Gastroesophageal sphincter (tissue), 4 donors: ENCODE measurements around the gene LDLRAD4. TPM values are rescaled to one million over a fixed set of nuclear protein-coding genes. Genes with fewer than 3 reads are reported as not detected.

Experiments used
- ATAC-seq: fragments of 150-250 bp; one replicate; pipeline ENCODE4 v1.9.1; 2016; ENCODE audit warnings: mild to moderate bottlenecking, moderate library complexity
- H3K27ac ChIP-seq, 4 donors: fragments of 200-600 bp; sonication (generic) in 3 of 4; 1 replicate in 3 of 4; 2 replicates in 1 of 4; pipeline ENCODE4 v1.5.1; 2016 to 2019
- H3K27me3 ChIP-seq: fragments of 200-600 bp; sonication (generic); one replicate; pipeline ENCODE4 v1.5.1; 2019
- H3K36me3 ChIP-seq, 2 donors: fragments of 200-600 bp; sonication (generic); one replicate each; pipeline ENCODE4 v1.5.1; 2019; ENCODE audit warnings: control low read depth in 1 of 2
- H3K4me1 ChIP-seq, 3 donors: fragments of 200-600 bp; sonication (generic); 1 replicate in 2 of 3; 2 replicates in 1 of 3; pipeline ENCODE4 v1.5.1; 2016 to 2019; ENCODE audit warnings: control low read depth in 2 of 3
- H3K4me3 ChIP-seq, 2 donors: fragments of 200-600 bp; sonication (generic); one replicate each; pipeline ENCODE4 v1.5.1; 2019; ENCODE audit warnings: mild to moderate bottlenecking in 1 of 2, moderate library complexity in 1 of 2
- H3K9me3 ChIP-seq, 3 donors: fragments of 200-600 bp; sonication (generic); one replicate each; pipeline ENCODE4 v1.5.1; 2017 to 2019; ENCODE audit warnings: control low read depth in 2 of 3
- EP300 ChIP-seq: sonication (generic); formaldehyde crosslinking; IDR thresholded peaks from one replicate; pipeline ENCODE4 v1.6.1; 2017; ENCODE audit warnings: antibody characterized with exemption, mild to moderate bottlenecking
- POLR2A ChIP-seq, 2 donors: fragments of 450-650 bp; IDR thresholded peaks; one replicate each; pipeline ENCODE4 v1.6.1; 2017; ENCODE audit warnings: antibody characterized with exemption in 2 of 2, mild to moderate bottlenecking in 2 of 2, moderate library complexity in 1 of 2
- POLR2AphosphoS5 ChIP-seq: sonication (generic); formaldehyde crosslinking; IDR thresholded peaks from one replicate; pipeline ENCODE4 v1.6.1; 2017; ENCODE audit warnings: antibody characterized with exemption
- WGBS, 2 donors: methylation state at CpG; one replicate each; pipeline ENCODE4 v1.1.5; 2018; ENCODE audit warnings: low coverage in 1 of 2; 5-methylcytosine and 5-hydroxymethylcytosine counted together
- total RNA-seq, 4 donors: library from RNA; depleted of rRNA; stranded (reverse); fragments of >200 nt; gene quantifications; one replicate each; pipeline ENCODE4 v1.1.0, GENCODE V29; 2016
- TF ChIP-seq, protein P1 (sequence below), 4 experiments: fragments of 200-600 bp in 2 of 4; fragments of 450-650 bp in 2 of 4; sonication (generic) in 1 of 4; IDR thresholded peaks; one replicate each; pipeline ENCODE4 v1.5.1; 2017 to 2019; ENCODE audit warnings: antibody characterized with exemption in 4 of 4, mild to moderate bottlenecking in 2 of 4, moderate library complexity in 2 of 4

Gene LDLRAD4
- total RNA-seq, 4 donors from 2014 or later: 28.1 to 85.9 (median 55.2) TPM

DNA sequence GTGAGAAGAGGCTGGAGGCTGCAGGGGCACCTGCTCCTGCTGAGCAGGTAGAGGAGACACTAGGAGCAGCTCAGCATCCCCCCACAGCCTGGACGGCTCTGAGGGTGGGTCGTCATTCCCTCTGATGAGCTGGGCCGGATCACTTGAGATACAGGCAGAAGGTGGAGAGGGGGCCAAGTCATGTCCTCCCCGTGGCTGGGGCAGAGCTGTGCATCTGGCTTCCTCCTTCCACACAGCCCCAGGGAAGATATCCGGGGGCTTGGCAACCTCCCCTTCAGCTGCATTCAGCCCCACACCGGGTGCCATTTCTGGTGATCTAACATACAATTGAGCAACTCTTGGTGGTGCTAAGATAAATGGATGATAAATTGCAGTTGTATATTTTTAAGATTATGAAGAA, 236.9 kb downstream of the LDLRAD4 start:
- 83% methylated on average over 2 of the region's 6 CpGs; no CpG with 5 or more reads in 1 of the 2 donors for WGBS, 2 donors
- no peak overlapping the region for H3K27ac ChIP-seq
- no peaks in the 10 kb centered on the region for H3K27me3 ChIP-seq
- peaks cover 0 to 28% (median 7%) of the 10 kb centered on the region in 3 donors for H3K4me1 ChIP-seq
- H3K9me3 ChIP-seq: peaks cover 0 to 6% (median 2%) of the 10 kb centered on the region in 3 donors
- TF ChIP-seq, protein P1, sequence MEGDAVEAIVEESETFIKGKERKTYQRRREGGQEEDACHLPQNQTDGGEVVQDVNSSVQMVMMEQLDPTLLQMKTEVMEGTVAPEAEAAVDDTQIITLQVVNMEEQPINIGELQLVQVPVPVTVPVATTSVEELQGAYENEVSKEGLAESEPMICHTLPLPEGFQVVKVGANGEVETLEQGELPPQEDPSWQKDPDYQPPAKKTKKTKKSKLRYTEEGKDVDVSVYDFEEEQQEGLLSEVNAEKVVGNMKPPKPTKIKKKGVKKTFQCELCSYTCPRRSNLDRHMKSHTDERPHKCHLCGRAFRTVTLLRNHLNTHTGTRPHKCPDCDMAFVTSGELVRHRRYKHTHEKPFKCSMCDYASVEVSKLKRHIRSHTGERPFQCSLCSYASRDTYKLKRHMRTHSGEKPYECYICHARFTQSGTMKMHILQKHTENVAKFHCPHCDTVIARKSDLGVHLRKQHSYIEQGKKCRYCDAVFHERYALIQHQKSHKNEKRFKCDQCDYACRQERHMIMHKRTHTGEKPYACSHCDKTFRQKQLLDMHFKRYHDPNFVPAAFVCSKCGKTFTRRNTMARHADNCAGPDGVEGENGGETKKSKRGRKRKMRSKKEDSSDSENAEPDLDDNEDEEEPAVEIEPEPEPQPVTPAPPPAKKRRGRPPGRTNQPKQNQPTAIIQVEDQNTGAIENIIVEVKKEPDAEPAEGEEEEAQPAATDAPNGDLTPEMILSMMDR (IDR thresholded peaks at IDR 0.05): no peak
- TF ChIP-seq POLR2AphosphoS5 (no peak), EP300 (no peak), POLR2A (IDR thresholded peaks at IDR 0.05) (no peak)
- H3K4me3 ChIP-seq: no peak overlapping the region
- H3K36me3 ChIP-seq: no peaks in the 10 kb centered on the region
- ATAC-seq: no peak

DNA sequence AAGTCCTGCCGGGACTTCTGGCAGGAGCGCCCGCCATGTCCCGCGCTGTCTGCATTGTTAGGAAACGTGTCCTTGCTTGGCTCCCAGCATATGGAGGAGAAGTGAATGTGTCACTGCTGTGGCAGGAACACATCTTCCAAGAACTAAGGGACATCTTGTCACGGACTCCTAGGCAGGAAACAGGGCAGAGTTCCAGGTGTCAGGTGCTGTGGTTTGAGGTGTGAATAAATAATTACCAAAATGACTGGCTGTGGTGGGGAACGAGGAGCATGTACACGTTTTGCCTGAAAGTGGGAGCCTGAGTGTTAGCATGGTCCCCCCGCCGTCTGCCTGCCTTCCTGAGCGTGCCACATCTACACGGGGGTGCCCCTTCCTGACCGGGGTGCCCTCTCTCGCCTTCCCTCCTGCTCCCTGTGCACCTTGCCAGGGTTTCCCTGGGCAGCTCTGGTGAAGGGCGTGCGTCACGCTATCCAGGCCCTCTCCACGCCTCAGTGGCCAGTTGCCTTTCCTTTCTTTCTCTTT, 237.5 kb downstream of the LDLRAD4 start:
- H3K36me3 ChIP-seq: no peaks in the 10 kb centered on the region
- H3K27ac ChIP-seq: no peak overlapping the region
- H3K27me3 ChIP-seq: no peaks in the 10 kb centered on the region
- WGBS, 2 donors: 88 to 89% methylated on average over 17 to 19 of the region's 19 CpGs
- no peak for ATAC-seq
- no peak overlapping the region for H3K4me3 ChIP-seq
- peaks cover 0 to 26% (median 7%) of the 10 kb centered on the region in 3 donors for H3K4me1 ChIP-seq
- TF ChIP-seq POLR2AphosphoS5: no peak
- TF ChIP-seq, protein P1 (IDR thresholded peaks at IDR 0.05): no peak
- peaks cover 0 to 6% (median 2%) of the 10 kb centered on the region in 3 donors for H3K9me3 ChIP-seq

DNA sequence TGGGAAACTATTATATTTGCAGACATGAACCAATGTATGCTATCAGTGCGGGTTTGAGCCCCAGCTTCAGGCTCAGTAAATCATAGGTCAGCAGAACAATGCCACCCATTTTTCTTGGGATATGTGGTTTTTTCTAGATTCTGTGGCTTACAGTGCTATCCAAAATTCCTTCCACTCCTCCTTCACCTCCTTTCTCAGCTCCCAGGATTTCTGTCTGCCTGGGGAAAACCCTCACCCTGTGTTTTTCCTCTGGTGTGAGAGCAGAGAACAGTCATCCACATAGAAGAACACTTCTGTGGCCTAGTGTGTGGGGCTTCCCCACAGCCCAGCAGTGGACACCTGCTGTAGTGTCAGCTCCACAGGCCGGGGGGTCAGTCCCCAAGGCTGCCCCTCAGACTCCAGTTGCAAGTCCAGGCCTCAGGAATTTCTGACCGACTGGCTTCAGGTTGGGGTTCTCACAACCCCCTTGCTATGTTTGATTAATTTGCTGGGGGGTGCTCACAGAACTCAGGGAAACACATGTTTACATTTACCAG, 238.2 kb downstream of the LDLRAD4 start:
- Histone ChIP-seq H3K4me3 (no peak overlapping the region), H3K36me3 (no peaks in the 10 kb centered on the region), H3K27ac (no peak overlapping the region), H3K4me1 (peaks cover 0 to 21% (median 7%) of the 10 kb centered on the region in 3 donors), H3K9me3 (peaks cover 0 to 6% (median 2%) of the 10 kb centered on the region in 3 donors), H3K27me3 (no peaks in the 10 kb centered on the region)
- no peak for ATAC-seq
- TF ChIP-seq, protein P1 (IDR thresholded peaks at IDR 0.05): no peak
- TF ChIP-seq EP300 (no peak), POLR2A (IDR thresholded peaks at IDR 0.05) (no peak), POLR2AphosphoS5 (no peak)
- WGBS, 2 donors: 80 to 100% methylated on average over 1 of the region's 3 CpGs

DNA sequence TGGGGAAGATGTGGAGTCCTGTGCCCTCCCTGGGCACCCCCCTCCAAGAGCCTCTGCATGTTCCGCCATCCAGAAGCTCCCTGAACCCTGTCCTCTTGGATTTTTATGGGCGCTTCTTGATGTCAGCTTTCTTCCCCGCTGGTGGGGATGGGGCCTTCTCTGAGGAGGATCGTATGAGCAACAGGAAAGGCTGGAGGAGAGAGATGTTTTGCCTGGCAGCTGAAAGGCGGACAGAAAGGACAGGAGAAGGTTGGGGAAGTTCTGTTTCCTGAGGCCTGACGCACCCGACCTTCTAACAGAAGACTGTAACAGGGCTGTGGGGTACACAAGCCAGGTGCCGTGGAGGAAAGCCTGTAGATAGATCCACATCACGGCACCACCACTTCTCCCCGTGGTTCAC, 238.8 kb downstream of the LDLRAD4 start:
- Histone ChIP-seq H3K36me3 (no peaks in the 10 kb centered on the region), H3K27ac (no peak overlapping the region), H3K4me1 (peaks cover 0 to 15% (median 3%) of the 10 kb centered on the region in 3 donors), H3K27me3 (no peaks in the 10 kb centered on the region), H3K9me3 (peaks cover 0 to 6% (median 2%) of the 10 kb centered on the region in 3 donors), H3K4me3 (no peak overlapping the region)
- TF ChIP-seq POLR2AphosphoS5 (no peak), POLR2A (IDR thresholded peaks at IDR 0.05) (no peak), EP300 (no peak)
- TF ChIP-seq, protein P1 (IDR thresholded peaks at IDR 0.05): no peak
- no CpG with 5 or more reads among the region's 10 CpGs for WGBS, 2 donors
- no peak for ATAC-seq

DNA sequence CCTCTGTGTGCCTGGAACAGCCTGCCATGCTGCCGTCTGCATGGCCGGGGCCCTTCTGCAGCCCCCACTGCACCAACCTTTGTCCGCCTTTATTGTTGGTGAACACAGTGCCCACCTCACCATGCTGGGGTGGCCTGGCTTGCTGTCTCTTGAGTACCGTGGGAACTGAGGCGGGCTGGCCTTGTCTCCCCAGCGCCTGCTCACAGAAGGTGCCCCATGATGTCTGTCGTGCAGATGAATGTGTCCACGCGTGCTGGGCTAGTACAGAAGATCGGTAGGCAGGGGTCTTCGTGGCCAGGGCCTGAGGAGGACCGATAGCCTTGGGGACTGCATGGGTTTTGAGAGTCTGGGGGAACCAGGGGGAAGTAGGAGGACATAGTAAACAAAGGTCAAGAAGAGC, 242.4 kb downstream of the LDLRAD4 start:
- TF ChIP-seq EP300: no peak
- TF ChIP-seq POLR2AphosphoS5: no peak
- TF ChIP-seq, protein P1 (IDR thresholded peaks at IDR 0.05): no peak
- TF ChIP-seq POLR2A (IDR thresholded peaks at IDR 0.05): no peak
- Histone ChIP-seq H3K9me3 (peaks cover 0 to 6% (median 2%) of the 10 kb centered on the region in 3 donors), H3K36me3 (no peaks in the 10 kb centered on the region), H3K4me1 (peaks cover 0 to 22% (median 0%) of the 10 kb centered on the region in 3 donors), H3K27ac (no peak overlapping the region), H3K4me3 (no peak overlapping the region), H3K27me3 (no peaks in the 10 kb centered on the region)
- WGBS, 2 donors: 77 to 100% methylated on average over 1 to 6 of the region's 12 CpGs
- no peak for ATAC-seq
